ENCODE data around the gene ZNF414. TPM values are rescaled to one million over a fixed set of nuclear protein-coding genes. Genes with fewer than 3 reads are reported as not detected.

Gene ZNF414
- total and polyA plus RNA-seq, 9 of the 15 experiments (the other 6 are each of a cell fraction or from before 2014, with no cell fraction given): 0.03 to 27.2 (median 2.2) TPM; not detected in 2

DNA sequence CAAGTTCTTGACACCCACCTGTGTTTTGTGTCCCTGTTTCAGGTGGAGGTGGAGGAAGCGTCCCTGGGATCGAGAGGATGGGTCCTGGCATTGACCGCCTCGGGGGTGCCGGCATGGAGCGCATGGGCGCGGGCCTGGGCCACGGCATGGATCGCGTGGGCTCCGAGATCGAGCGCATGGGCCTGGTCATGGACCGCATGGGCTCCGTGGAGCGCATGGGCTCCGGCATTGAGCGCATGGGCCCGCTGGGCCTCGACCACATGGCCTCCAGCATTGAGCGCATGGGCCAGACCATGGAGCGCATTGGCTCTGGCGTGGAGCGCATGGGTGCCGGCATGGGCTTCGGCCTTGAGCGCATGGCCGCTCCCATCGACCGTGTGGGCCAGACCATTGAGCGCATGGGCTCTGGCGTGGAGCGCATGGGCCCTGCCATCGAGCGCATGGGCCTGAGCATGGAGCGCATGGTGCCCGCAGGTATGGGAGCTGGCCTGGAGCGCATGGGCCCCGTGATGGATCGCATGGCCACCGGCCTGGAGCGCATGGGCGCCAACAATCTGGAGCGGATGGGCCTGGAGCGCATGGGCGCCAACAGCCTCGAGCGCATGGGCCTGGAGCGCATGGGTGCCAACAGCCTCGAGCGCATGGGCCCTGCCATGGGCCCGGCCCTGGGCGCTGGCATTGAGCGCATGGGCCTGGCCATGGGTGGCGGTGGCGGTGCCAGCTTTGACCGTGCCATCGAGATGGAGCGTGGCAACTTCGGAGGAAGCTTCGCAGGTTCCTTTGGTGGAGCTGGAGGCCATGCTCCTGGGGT, 28.2 kb downstream of the ZNF414 start (continued):
- no peak for TF ChIP-seq ZFP30 (CRISPR knock-in tag; IDR thresholded peaks at IDR 0.05; ENCODE audit: borderline replicate concordance)
- TF ChIP-seq ZKSCAN3 (CRISPR knock-in tag; IDR thresholded peaks at IDR 0.05): no peak
- no peak for TF ChIP-seq ZNF197 (CRISPR knock-in tag; IDR thresholded peaks at IDR 0.05; ENCODE audit: low read depth)
- no peak for TF ChIP-seq TEAD2 (tag; IDR thresholded peaks at IDR 0.05)
- no peak for TF ChIP-seq TBP (optimal IDR thresholded peaks at IDR 0.05; ENCODE audit: low read depth, low read length)
- no peak for TF ChIP-seq XRCC5 (IDR thresholded peaks at IDR 0.05; ENCODE audit: low read depth, low read length)
- no peak for TF ChIP-seq FOXJ3 (CRISPR knock-in tag; IDR thresholded peaks at IDR 0.05)
- no peak for TF ChIP-seq CBX8 (IDR thresholded peaks at IDR 0.05; ENCODE audit: borderline replicate concordance, extremely low read depth, low read depth, low read length, poor library complexity, severe bottlenecking)
- no peak for TF ChIP-seq MNT (conservative IDR thresholded peaks at IDR 0.05)
- TF ChIP-seq TRIM25 (IDR thresholded peaks at IDR 0.05; ENCODE audit: borderline replicate concordance): no peak
- no peak for TF ChIP-seq TCF7L2 (IDR thresholded peaks at IDR 0.05; ENCODE audit: low read depth, low read length)
- no peak for TF ChIP-seq SNRNP70 (optimal IDR thresholded peaks at IDR 0.05; ENCODE audit: low read depth, low read length)
- TF ChIP-seq KDM4B (IDR thresholded peaks at IDR 0.05; ENCODE audit: borderline replicate concordance in 2 of 2, low read depth in 1 of 2): no peak
- TF ChIP-seq, protein P1, sequence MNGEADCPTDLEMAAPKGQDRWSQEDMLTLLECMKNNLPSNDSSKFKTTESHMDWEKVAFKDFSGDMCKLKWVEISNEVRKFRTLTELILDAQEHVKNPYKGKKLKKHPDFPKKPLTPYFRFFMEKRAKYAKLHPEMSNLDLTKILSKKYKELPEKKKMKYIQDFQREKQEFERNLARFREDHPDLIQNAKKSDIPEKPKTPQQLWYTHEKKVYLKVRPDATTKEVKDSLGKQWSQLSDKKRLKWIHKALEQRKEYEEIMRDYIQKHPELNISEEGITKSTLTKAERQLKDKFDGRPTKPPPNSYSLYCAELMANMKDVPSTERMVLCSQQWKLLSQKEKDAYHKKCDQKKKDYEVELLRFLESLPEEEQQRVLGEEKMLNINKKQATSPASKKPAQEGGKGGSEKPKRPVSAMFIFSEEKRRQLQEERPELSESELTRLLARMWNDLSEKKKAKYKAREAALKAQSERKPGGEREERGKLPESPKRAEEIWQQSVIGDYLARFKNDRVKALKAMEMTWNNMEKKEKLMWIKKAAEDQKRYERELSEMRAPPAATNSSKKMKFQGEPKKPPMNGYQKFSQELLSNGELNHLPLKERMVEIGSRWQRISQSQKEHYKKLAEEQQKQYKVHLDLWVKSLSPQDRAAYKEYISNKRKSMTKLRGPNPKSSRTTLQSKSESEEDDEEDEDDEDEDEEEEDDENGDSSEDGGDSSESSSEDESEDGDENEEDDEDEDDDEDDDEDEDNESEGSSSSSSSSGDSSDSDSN (IDR thresholded peaks at IDR 0.05; ENCODE audit: borderline replicate concordance in 1 of 2, low read depth in 2 of 2, low read length in 2 of 2): no peak
- peak; percentile 79 for TF ChIP-seq RBM22 (IDR thresholded peaks at IDR 0.05; ENCODE audit: low read depth, low read length, poor library complexity, severe bottlenecking)
- TF ChIP-seq RBFOX2 (IDR thresholded peaks at IDR 0.05; ENCODE audit: low read depth, low read length): peak; percentile 19; the same call in 1 of the 2 replicates
- no peak for TF ChIP-seq GABPB2 (CRISPR knock-in tag; conservative IDR thresholded peaks at IDR 0.05)
- TF ChIP-seq HNRNPK (IDR thresholded peaks at IDR 0.05; ENCODE audit: low read depth, low read length, poor library complexity, severe bottlenecking): no peak
- no peak for TF ChIP-seq HNRNPH1 (optimal IDR thresholded peaks at IDR 0.05; ENCODE audit: low read depth, low read length)
- TF ChIP-seq ZNF12 (CRISPR knock-in tag; IDR thresholded peaks at IDR 0.05): no peak
- no peak for TF ChIP-seq DPF2 (IDR thresholded peaks at IDR 0.05)

Measured in K562 (cell line).